ENCODE results near the gene FOSL2.

Gene FOSL2

GRCh38 chr2:28392297-28393113 lies at the start of gene FOSL2:
Gene FOSL2, plus strand, starts transcription at chr2:28392858. Its CDS starts 863 bp downstream, at chr2:28393721.
- peak; percentile 83 for DNase-seq (ENCODE audit: low read depth)

- no peak for DNase-seq (ENCODE audit: low read depth)
Observed at GRCh38 chr2:28343184-28343942, 49.3 kb upstream of the FOSL2 start.

- DNase-seq (ENCODE audit: low read depth) = no peak
Observed at GRCh38 chr2:28343971-28344715, 48.5 kb upstream of the FOSL2 start.

- DNase-seq (ENCODE audit: low read depth) = no peak
Observed at GRCh38 chr2:28344756-28345373, 47.8 kb upstream of the FOSL2 start.

GRCh38 chr2:28345619-28346018 lies 47.0 kb upstream of the FOSL2 start:
- DNase-seq (ENCODE audit: low read depth) = no peak

DNA sequence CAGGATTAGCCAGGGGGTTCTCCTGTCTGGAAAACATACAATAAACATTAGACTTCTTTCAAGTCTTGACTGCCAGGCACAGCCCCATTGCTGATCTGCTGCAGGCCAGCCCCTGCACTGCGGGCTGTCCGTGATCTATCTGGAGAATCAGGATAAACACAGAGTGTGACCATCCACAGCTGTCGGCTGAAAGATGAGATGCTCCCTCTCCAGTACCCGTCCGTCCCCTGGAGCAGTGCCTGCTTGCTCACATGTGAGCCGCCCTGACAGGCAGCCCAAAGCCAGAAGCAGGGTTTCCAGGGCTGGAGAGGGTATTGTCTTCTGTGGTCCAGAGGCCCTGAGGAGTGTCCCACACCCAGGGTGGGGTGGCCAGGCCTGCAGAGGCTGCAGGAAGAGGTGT lies 46.1 kb upstream of the FOSL2 start:
- no peak for DNase-seq (ENCODE audit: low read depth)

DNA sequence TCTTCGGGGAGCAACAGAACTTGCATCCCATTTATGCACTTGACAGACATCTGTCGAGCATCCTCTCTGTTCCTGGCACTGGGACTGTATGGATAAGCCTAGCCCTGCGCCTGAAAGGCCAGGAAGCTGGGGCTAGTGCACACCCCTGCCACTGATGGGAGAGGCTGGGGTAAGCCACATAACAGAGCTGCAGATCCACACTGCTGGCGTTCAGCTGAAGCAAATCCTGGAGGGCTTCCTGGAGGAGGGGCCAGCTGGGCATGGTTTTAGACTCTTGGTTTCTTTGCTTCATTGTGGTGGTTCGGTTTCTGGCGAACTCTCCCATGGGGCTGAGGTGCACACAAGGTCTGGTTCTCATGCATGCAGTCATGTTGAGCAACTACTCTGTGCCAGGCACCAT lies 45.5 kb upstream of the FOSL2 start:
- DNase-seq (ENCODE audit: low read depth) = no peak

DNA sequence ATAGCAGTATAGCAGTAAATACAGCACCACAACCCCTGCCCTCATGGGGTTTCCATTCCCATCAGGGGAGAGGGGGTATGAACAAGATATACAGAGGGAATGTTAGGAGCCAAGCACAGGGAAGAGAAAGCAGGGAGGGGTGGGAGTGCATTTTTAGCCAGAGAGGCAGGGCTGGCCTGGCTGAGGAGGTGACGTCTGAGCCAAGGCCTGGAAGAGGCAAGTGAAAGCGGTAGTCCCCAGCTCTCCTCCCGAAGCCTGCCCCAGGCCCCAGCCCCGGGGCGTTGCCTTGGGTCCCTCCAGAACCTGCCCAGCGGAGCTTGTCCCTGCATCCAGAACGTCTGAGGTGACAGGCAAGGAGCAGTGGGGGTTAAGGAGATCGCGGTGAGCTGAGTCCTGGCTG lies 45.1 kb upstream of the FOSL2 start:
- DNase-seq (ENCODE audit: low read depth) = no peak

- peak; percentile 29 for DNase-seq (ENCODE audit: low read depth)
Observed at GRCh38 chr2:28348149-28348567, 44.5 kb upstream of the FOSL2 start.

- DNase-seq (ENCODE audit: low read depth) = no peak
Observed at GRCh38 chr2:28348921-28349320, 43.7 kb upstream of the FOSL2 start.

DNA sequence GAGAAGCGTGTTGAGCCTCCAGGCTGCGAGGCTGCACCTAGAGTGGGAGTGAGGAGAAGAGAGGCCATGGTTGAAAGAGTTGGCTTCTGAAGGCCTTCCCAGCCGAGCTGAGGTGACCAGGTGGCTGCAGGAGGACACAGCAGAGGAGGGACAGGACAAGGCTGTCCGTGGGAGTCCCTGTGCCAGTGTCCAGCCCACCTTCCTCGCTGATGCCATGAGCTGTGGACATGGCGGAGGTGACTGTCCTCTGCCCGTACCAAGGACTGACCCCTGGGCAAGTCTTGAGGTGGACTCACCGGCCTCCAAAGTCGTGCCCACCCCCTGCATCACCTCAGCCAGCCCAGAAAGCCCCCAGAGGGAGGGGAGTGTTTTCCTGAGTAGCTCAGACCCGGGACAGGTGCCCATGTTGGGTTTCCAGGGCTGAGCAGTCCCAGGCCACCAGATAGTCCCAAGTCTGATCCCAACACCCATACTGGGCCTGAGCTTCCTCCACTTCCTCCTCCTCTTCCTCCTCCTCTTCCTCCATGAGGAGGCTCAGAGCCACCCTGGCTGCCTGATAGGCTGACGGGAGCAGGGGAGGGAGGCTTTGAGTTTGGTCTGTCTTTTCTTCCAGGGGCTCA lies 43.0 kb upstream of the FOSL2 start:
- DNase-seq (ENCODE audit: low read depth) = no peak

DNA sequence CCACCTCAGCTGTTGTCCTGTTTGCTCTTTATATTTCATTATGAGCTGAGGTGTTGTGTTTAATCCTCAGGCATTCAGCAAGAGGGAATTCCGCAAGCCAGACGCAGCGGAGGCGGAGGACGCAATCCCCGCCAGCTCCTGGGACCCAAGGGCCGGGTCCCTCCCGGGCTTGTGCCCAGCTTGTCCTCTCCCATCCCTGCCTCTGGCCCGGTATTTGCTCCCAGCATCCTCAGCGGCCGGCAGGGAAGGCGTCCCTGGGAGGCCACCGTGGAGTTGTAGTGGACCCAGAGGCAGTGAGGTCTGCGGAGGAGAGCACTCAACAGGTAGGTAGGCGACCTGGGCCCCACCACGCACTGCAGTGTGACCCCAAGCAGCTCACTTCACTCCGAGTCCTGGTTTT lies 42.5 kb upstream of the FOSL2 start:
- DNase-seq (ENCODE audit: low read depth) = no peak

GRCh38 chr2:28350791-28351285 lies 41.8 kb upstream of the FOSL2 start:
- DNase-seq (ENCODE audit: low read depth) = no peak

DNA sequence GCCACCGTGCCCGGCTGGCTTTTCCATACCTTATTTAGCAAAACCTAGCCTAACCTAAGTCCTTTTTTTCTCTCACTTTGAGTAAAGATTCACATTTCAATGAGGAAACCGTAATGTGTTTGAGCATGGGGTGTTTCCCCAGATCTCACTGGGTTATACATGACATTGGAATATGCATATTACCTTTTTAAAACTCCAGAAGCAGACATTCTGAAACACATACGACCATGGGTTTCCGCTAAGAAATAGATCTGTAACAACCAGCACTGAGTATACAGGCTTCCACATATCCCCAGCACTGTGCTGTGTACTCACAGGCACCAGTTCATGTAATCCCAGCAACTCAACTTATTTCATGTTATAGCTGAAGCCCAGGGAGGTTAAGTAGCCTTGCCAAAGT lies 41.0 kb upstream of the FOSL2 start:
- no peak for DNase-seq (ENCODE audit: low read depth)

GRCh38 chr2:28352104-28352503 lies 40.6 kb upstream of the FOSL2 start:
- DNase-seq (ENCODE audit: low read depth) = no peak

GRCh38 chr2:28352610-28353195 lies 40.0 kb upstream of the FOSL2 start:
- DNase-seq (ENCODE audit: low read depth) = no peak

DNA sequence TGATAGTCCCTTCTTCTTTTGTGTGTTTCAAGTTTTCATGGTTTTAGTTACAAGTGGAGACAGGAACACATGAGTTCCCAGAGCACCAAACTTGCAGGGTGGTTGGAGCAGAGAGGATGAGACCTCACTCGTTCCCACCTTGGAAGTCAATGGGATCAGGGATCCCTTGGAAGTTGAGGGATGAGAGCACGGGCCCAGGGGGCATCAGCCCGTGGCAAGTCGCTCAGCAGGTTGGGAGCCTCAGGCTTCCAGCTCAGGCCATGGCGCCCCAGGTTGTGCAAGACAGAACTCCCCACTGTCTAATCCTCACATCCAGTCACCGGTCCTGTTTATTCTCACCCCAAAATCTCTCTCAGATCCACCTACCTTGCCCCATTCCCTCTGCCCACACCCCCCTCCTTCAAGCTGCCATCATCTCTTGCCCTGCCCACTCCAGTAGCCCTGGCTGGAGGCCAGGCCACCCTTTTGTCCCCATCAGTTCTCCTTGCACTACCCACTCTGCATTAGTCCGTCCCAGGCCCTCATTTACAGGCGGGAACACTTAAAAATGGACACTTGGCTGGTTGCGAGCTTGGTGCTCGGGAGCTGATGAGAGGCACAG lies 37.6 kb upstream of the FOSL2 start:
- DNase-seq (ENCODE audit: low read depth) = no peak

GRCh38 chr2:28355521-28356094 lies 37.0 kb upstream of the FOSL2 start:
- DNase-seq (ENCODE audit: low read depth) = no peak

GRCh38 chr2:28356095-28356911 lies 36.4 kb upstream of the FOSL2 start:
- no peak for DNase-seq (ENCODE audit: low read depth)

GRCh38 chr2:28357055-28357454 lies 35.6 kb upstream of the FOSL2 start:
- DNase-seq (ENCODE audit: low read depth) = no peak

All from stimulated activated CD8-positive, alpha-beta memory T cell treated with anti-CD3 and anti-CD28 coated beads, Interleukin-15, amount 100 ng/mL, for 1 hour (primary cell).